SK-N-MC (cell line): ENCODE data around the gene PLOD2.

Source experiments
- EZH2 ChIP-seq: fragments of 200-600 bp; sonication (generic); IDR thresholded peaks from one replicate; pipeline ENCODE4 v1.6.1; 2017; ENCODE audit warnings: antibody characterized with exemption
- POLR2AphosphoS5 ChIP-seq: IDR thresholded peaks from 2 replicates; pipeline ENCODE4 v1.6.1; 2012; ENCODE audit warnings: mild to moderate bottlenecking, low read depth, low read length, borderline replicate concordance

DNA sequence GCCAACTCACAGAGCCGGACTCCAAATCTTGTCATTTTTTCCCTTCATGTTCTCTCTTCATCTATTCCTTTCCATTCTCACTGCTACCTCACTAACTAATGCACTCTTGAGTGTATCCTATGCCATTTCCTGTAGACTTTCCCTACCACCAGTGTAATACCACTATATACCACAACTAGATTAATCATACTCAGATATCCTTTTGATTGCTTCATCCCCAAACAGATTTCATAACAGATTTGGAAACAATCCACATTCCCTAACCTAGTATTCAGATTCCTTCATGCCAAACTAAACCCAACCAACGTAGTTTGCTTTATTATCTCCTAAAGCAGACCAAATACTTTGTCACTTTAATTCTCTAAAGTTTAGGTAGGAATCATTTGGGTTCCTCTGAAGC lies 2.6 kb upstream of the PLOD2 start:
- TF ChIP-seq POLR2AphosphoS5: no peak
- no peak for TF ChIP-seq EZH2
